PC-3 (cell line): ENCODE results near the gene ANKS1A. TPM values are rescaled to one million over a fixed set of nuclear protein-coding genes. Genes with fewer than 3 reads are reported as not detected.

ENCODE experiments used
- ATAC-seq: fragments of 200-7000 bp; cut with Tn5 transposase; 2 replicates; pipeline ENCODE4 v1.9.1; 2020; ENCODE audit warnings: mild to moderate bottlenecking, moderate library complexity
- BruUV-seq: library from RNA; stranded (reverse); fragments of 400-500 nt; replicated peaks from 2 replicates; lab custom pipeline; 2021; lab: Mats Ljungman, UMichigan
- CTCF ChIA-PET: fragments of 300-600 bp; sonication (Branson Sonifier 250); formaldehyde crosslinking; loops from one replicate; lab custom pipeline; 2022; ENCODE audit warnings: antibody characterized with exemption; lab: Charles Lee
- POLR2A ChIA-PET: fragments of 300-600 bp; sonication (Branson Sonifier 250); formaldehyde crosslinking; loops from one replicate; lab custom pipeline; 2022; ENCODE audit warnings: antibody characterized with exemption; ENCODE audit not compliant: unreplicated experiment; lab: Charles Lee
- DNase-seq: peaks from one replicate; pipeline ENCODE4 v3.0.0-alpha.2; 2015
- H2AFZ ChIP-seq: fragments of 300-600 bp; sonication (generic); 2 replicates; pipeline ENCODE4 v1.6.0; 2016; ENCODE audit warnings: antibody characterized with exemption, low read length
- H3F3A ChIP-seq: fragments of 300-600 bp; sonication (generic); one replicate; pipeline ENCODE4 v1.6.0; 2017; ENCODE audit warnings: antibody characterized with exemption, low read length, control low read depth, mild to moderate bottlenecking; ENCODE audit not compliant: unreplicated experiment
- H3K27ac ChIP-seq: fragments of 300-600 bp; sonication (generic); 2 replicates; pipeline ENCODE4 v1.5.1; 2016; ENCODE audit warnings: mild to moderate bottlenecking, low read length
- H3K27me3 ChIP-seq: fragments of 300-600 bp; sonication (generic); 2 replicates; pipeline ENCODE4 v1.6.1; 2016; ENCODE audit warnings: low read length, mixed read lengths
- H3K36me3 ChIP-seq: fragments of 300-600 bp; sonication (generic); 2 replicates; pipeline ENCODE4 v1.6.1; 2016; ENCODE audit warnings: low read depth, mixed run types, low read length, mixed read lengths
- H3K4me1 ChIP-seq: fragments of 300-600 bp; sonication (generic); 2 replicates; pipeline ENCODE4 v1.5.1; 2016; ENCODE audit warnings: low read length; ENCODE audit not compliant: insufficient read depth
- H3K4me2 ChIP-seq: fragments of 300-600 bp; sonication (generic); 2 replicates; pipeline ENCODE4 v1.6.0; 2016; ENCODE audit warnings: low read length
- H3K4me3 ChIP-seq: fragments of 300-600 bp; sonication (generic); 2 replicates; pipeline ENCODE4 v1.5.1; 2016; ENCODE audit warnings: mild to moderate bottlenecking, low read length, mixed read lengths
- H3K79me2 ChIP-seq: fragments of 300-600 bp; sonication (generic); 2 replicates; pipeline ENCODE4 v1.6.1; 2017; ENCODE audit warnings: low read length, mixed read lengths
- H3K9ac ChIP-seq: fragments of 300-600 bp; sonication (generic); 2 replicates; pipeline ENCODE4 v1.6.0; 2016; ENCODE audit warnings: mild to moderate bottlenecking, low read length
- H3K9me2 ChIP-seq: fragments of 300-600 bp; sonication (generic); replicated peaks from 2 replicates; pipeline ENCODE4 v1.6.1; 2016; ENCODE audit warnings: mixed run types, low read length, mixed read lengths
- H3K9me3 ChIP-seq: fragments of 300-600 bp; sonication (generic); 2 replicates; pipeline ENCODE4 v1.6.1; 2016; ENCODE audit warnings: low read length, mixed read lengths
- H4K20me1 ChIP-seq: fragments of 300-600 bp; sonication (generic); 2 replicates; pipeline ENCODE4 v1.6.1; 2016; ENCODE audit warnings: low read length, mixed read lengths
- EZH2 ChIP-seq: fragments of 300-600 bp; sonication (generic); IDR thresholded peaks from one replicate; pipeline ENCODE4 v1.6.1; 2017; ENCODE audit warnings: antibody characterized with exemption, mild to moderate bottlenecking, low read length; ENCODE audit not compliant: unreplicated experiment
- EZH2phosphoT487 ChIP-seq: fragments of 300-600 bp; sonication (generic); IDR thresholded peaks from 2 replicates; pipeline ENCODE4 v1.6.1; 2018; ENCODE audit warnings: mild to moderate bottlenecking, antibody characterized with exemption, low read length, borderline replicate concordance
- intact Hi-C: fragments of 100-400 bp; cut with micrococcal nuclease; formaldehyde crosslinking; loops from 2 replicates; pipeline ENCODE4 v1.9.0; 2023
- total RNA-seq: library from RNA; depleted of rRNA; stranded (reverse); fragments of >200 nt; gene quantifications from 2 replicates; pipeline ENCODE4 v1.2.3, GENCODE V29; 2014
- TF ChIP-seq, protein P1 (sequence below): fragments of 300-600 bp; sonication (generic); conservative IDR thresholded peaks from 2 replicates; pipeline ENCODE4 v1.5.1; 2017; ENCODE audit warnings: antibody characterized with exemption, low read depth, mild to moderate bottlenecking, low read length

The ANKS1A gene
- total RNA-seq, 1 experiment from 2014 or later, result 18.8 TPM

DNA sequence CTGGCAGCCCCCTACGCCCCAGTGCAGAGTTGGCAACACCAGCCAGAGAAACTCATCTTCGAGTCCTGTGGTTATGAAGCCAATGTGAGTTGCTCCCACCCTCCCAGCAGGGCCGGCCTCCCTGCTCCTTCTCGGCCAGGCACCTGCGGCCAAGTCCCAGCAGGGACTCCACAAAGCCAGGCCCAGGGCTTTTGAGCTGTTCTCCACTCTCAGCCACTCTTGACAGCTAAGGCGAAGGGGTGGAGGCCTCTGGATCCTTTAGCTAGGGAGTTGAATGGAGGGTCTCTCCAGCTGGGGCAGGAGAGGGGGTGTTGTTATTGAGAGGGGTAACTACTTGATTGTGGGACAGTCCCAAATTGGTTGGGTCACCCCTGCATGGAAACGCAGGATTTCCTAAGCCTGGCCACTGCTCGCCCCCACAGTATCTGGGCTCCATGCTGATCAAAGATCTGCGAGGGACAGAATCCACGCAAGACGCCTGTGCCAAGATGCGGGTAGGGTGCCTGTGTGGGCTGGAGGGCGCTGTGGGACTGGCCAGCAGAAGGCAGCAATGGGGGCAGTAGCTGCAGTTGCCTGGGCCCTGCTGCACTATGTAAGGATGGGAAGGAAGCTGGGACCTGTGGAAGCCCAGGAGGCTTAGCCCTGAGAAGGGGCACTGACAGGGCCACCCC lies 193.8 kb downstream of the ANKS1A start:
- Histone ChIP-seq H3K36me3 (0 out of 2 replicates have a peak, but pooled peaks cover 4% of the 10 kb centered on the region), H3K79me2 (no peaks in the 10 kb centered on the region), H4K20me1 (no peaks in the 10 kb centered on the region), H3K4me1 (no peaks in the 10 kb centered on the region), H3K4me3 (no peak overlapping the region), H3K27me3 (no peaks in the 10 kb centered on the region), H3K9me2 (no peaks in the 10 kb centered on the region), H3K4me2 (no peak overlapping the region), H3K9me3 (no peaks in the 10 kb centered on the region), H3K9ac (no peak overlapping the region), H2AFZ (no peak overlapping the region), H3K27ac (no peak overlapping the region), H3F3A (no peaks in the 10 kb centered on the region)
- no TSS peak for BruUV-seq
- ChIA-PET POLR2A (no interaction called here), CTCF (interaction anchor here (0.6 kb wide), 1 partner anchor 57 kb away, joined by 3 read pairs; no protein-coding TSS in a partner anchor)
- intact Hi-C loops, result no loop called here
- TF ChIP-seq EZH2, result no peak
- TF ChIP-seq EZH2phosphoT487, result no peak
- TF ChIP-seq, protein P1, sequence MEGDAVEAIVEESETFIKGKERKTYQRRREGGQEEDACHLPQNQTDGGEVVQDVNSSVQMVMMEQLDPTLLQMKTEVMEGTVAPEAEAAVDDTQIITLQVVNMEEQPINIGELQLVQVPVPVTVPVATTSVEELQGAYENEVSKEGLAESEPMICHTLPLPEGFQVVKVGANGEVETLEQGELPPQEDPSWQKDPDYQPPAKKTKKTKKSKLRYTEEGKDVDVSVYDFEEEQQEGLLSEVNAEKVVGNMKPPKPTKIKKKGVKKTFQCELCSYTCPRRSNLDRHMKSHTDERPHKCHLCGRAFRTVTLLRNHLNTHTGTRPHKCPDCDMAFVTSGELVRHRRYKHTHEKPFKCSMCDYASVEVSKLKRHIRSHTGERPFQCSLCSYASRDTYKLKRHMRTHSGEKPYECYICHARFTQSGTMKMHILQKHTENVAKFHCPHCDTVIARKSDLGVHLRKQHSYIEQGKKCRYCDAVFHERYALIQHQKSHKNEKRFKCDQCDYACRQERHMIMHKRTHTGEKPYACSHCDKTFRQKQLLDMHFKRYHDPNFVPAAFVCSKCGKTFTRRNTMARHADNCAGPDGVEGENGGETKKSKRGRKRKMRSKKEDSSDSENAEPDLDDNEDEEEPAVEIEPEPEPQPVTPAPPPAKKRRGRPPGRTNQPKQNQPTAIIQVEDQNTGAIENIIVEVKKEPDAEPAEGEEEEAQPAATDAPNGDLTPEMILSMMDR, result no peak
- DNase-seq (no peak), ATAC-seq (no peak)

DNA sequence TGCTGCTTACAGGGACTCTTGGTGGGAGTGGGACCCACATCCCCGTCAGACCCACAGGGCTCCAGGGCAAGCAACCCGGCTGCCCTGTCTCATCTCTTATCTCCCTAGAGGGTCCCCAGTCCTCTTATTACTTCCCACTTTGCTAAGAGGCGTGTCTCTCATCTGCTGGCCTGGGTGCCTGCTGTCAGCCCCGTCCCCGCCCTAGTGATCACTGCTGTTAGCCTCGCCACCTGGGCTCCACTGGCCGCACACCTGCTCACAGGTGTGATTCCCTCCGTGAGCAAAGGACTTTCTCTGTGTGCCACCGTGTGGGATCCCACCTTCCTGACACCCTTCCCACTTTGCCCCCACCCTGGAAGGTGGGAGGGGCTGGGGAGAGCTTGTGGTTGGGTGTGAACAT lies 194.5 kb downstream of the ANKS1A start:
- no peak for DNase-seq
- no peaks in the 10 kb centered on the region for H3K79me2 ChIP-seq
- no TSS peak for BruUV-seq
- no peaks in the 10 kb centered on the region for H3K4me1 ChIP-seq
- ATAC-seq, result no peak
- no peak overlapping the region for H2AFZ ChIP-seq
- ChIA-PET POLR2A (no interaction called here), CTCF (no interaction called here)
- no peaks in the 10 kb centered on the region for H3F3A ChIP-seq
- H3K9ac ChIP-seq, result no peak overlapping the region
- intact Hi-C loops, result no loop called here
- no peaks in the 10 kb centered on the region for H4K20me1 ChIP-seq
- no peak overlapping the region for H3K27ac ChIP-seq
- no peak overlapping the region for H3K4me2 ChIP-seq
- no peaks in the 10 kb centered on the region for H3K9me2 ChIP-seq
- TF ChIP-seq, protein P1, result no peak
- TF ChIP-seq EZH2phosphoT487, result no peak
- no peak for TF ChIP-seq EZH2
- no peaks in the 10 kb centered on the region for H3K9me3 ChIP-seq
- no peaks in the 10 kb centered on the region for H3K27me3 ChIP-seq
- H3K4me3 ChIP-seq, result no peak overlapping the region
- 0 out of 2 replicates have a peak, but pooled peaks cover 4% of the 10 kb centered on the region for H3K36me3 ChIP-seq

DNA sequence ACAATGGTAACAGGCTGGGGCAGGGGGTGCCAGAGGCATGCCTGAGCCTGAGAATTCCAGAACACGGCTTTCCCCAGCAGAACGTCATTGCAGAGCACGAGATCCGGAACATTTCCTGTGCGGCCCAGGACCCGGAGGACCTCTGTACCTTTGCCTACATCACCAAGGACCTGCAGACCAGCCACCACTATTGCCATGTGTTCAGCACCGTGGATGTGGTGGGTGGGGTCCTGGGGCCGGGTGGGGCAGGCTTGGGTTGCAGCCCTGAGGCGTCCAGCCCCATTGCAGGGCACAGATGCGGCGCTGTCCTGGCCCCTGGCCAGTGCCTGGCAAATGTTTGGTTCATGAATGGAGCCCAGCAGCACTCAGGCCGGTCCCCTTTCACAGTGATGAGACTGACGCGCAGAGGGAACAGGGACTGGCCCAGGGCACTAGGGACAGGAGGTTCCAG lies 195.0 kb downstream of the ANKS1A start:
- Histone ChIP-seq H3K4me3 (no peak overlapping the region), H4K20me1 (no peaks in the 10 kb centered on the region), H3K36me3 (peaks cover 4% of the 10 kb centered on the region; the same call in 1 of the 2 replicates), H3K27me3 (no peaks in the 10 kb centered on the region), H3K79me2 (no peaks in the 10 kb centered on the region), H3K27ac (no peak overlapping the region), H3K9ac (no peak overlapping the region), H2AFZ (no peak overlapping the region), H3K4me1 (no peaks in the 10 kb centered on the region), H3K9me2 (no peaks in the 10 kb centered on the region), H3K4me2 (no peak overlapping the region), H3F3A (no peaks in the 10 kb centered on the region), H3K9me3 (no peaks in the 10 kb centered on the region)
- no peak for TF ChIP-seq EZH2
- TF ChIP-seq, protein P1, result no peak
- no peak for TF ChIP-seq EZH2phosphoT487
- ATAC-seq (no peak), DNase-seq (no peak)
- intact Hi-C loops, result no loop called here
- BruUV-seq, result no TSS peak
- ChIA-PET POLR2A (no interaction called here), CTCF (no interaction called here)
